GM18951 (cell line): ENCODE data around the gene NOC2L.
"Not testable (repeated sequence)": the region's sequence is repeated elsewhere in the genome, so short reads cannot be mapped to it uniquely, and the experiment has no call there.

Experiments used
- POLR2A ChIP-seq: IDR thresholded peaks from 4 replicates; pipeline ENCODE4 v1.6.1; 2011; ENCODE audit warnings: mild to moderate bottlenecking; ENCODE audit not compliant: insufficient read length, insufficient read depth; ENCODE audit errors: extremely low read depth
- in situ Hi-C: fragments of 300-500 bp; cut with MboI; formaldehyde crosslinking; loops from one replicate; pipeline ENCODE4 v1.12.0; 2022; ENCODE audit warnings: low sequenced_read_pairs, mixed read lengths, inconsistent platforms; ENCODE audit not compliant: unreplicated experiment

NOC2L gene

GRCh38 chr1:903721-904271, 55.3 kb downstream of the NOC2L start:
- no peak for TF ChIP-seq POLR2A
- in situ Hi-C loops: no loop called here

DNA sequence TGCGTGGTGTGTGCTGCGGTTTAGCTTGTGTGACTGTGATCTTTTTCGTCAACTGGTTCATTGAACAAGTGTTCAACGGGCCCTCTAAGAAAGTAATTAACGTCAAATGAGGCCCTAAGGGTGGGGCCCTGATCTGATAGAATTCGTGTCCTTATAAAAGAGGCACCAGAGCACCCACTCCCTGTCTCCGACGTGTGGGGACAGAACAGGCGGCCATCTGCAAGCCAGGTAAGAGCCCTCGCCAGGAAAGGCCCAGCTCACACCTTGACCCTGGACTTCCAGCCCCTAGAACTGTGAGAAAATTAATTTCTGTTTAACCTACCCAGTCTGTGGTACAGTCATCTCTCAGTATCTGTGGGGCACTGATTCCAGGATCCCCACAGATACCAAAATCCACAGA, 55.8 kb downstream of the NOC2L start:
- in situ Hi-C loops: no loop called here
- no peak for TF ChIP-seq POLR2A

- TF ChIP-seq POLR2A: no peak
- in situ Hi-C loops: no loop called here
Observed at GRCh38 chr1:902802-903201, 56.3 kb downstream of the NOC2L start.

- in situ Hi-C loops: no loop called here
- TF ChIP-seq POLR2A: no peak
Observed at GRCh38 chr1:901108-901859, 57.8 kb downstream of the NOC2L start.

GRCh38 chr1:899636-900317, 59.3 kb downstream of the NOC2L start:
- in situ Hi-C loops: no loop called here
- no peak for TF ChIP-seq POLR2A

- in situ Hi-C loops: not testable (repeated sequence)
Observed at GRCh38 chr1:897951-898350, 61.1 kb downstream of the NOC2L start.

GRCh38 chr1:897226-897625, 61.8 kb downstream of the NOC2L start:
- in situ Hi-C loops: no loop called here
- no peak for TF ChIP-seq POLR2A
